Progenitor cell of endocrine pancreas (in vitro differentiated cells): Measurements from ENCODE around the gene SENP5. TPM values are rescaled to one million over a fixed set of nuclear protein-coding genes. Genes with fewer than 3 reads are reported as not detected.
"Not testable (repeated sequence)": the region's sequence is repeated elsewhere in the genome, so short reads cannot be mapped to it uniquely, and the experiment has no call there.

Experiments used
- DNase-seq: peaks from one replicate; pipeline ENCODE4 v3.0.0; 2021; ENCODE audit warnings: low spot score; ENCODE audit not compliant: unreplicated experiment
- H3K27ac Mint-ChIP-seq: 2 replicates; pipeline ENCODE4 v1.8.0; 2021; ENCODE audit warnings: mild to moderate bottlenecking, moderate library complexity, mixed read lengths
- H3K27me3 Mint-ChIP-seq: 2 replicates; pipeline ENCODE4 v1.8.0; 2021; ENCODE audit warnings: mixed read lengths
- H3K36me3 Mint-ChIP-seq: 2 replicates; pipeline ENCODE4 v1.8.0; 2022; ENCODE audit warnings: mixed read lengths; ENCODE audit not compliant: insufficient read depth
- H3K4me1 Mint-ChIP-seq: 2 replicates; pipeline ENCODE4 v1.8.0; 2021; ENCODE audit warnings: low read depth, mixed read lengths
- H3K4me3 Mint-ChIP-seq: 2 replicates; pipeline ENCODE4 v1.8.0; 2021; ENCODE audit warnings: low read depth, mild to moderate bottlenecking, moderate library complexity, mixed read lengths
- H3K9me3 Mint-ChIP-seq: 2 replicates; pipeline ENCODE4 v1.8.0; 2021; ENCODE audit warnings: low read depth, mixed read lengths
- total RNA-seq: library from RNA; stranded (reverse); gene quantifications from 2 replicates; pipeline ENCODE4 v1.2.1, GENCODE V29; 2021
- TF ChIP-seq, protein P1 (sequence below): fragments of 200-600 bp; sonication (generic); IDR thresholded peaks from one replicate; pipeline ENCODE4 v1.5.0; 2021; ENCODE audit warnings: antibody characterized with exemption, mild to moderate bottlenecking; ENCODE audit not compliant: unreplicated experiment

Gene SENP5
- total RNA-seq, 1 donor from 2014 or later: 41.1 TPM

GRCh38 chr3:196941729-196942225, 74.1 kb downstream of the SENP5 start:
- H3K9me3 Mint-ChIP-seq: no peaks in the 10 kb centered on the region
- peak overlapping the region; percentile 96 for H3K27ac Mint-ChIP-seq
- peak overlapping the region; percentile 97 for H3K4me3 Mint-ChIP-seq
- H3K4me1 Mint-ChIP-seq: peaks cover 32% of the 10 kb centered on the region
- TF ChIP-seq, protein P1, sequence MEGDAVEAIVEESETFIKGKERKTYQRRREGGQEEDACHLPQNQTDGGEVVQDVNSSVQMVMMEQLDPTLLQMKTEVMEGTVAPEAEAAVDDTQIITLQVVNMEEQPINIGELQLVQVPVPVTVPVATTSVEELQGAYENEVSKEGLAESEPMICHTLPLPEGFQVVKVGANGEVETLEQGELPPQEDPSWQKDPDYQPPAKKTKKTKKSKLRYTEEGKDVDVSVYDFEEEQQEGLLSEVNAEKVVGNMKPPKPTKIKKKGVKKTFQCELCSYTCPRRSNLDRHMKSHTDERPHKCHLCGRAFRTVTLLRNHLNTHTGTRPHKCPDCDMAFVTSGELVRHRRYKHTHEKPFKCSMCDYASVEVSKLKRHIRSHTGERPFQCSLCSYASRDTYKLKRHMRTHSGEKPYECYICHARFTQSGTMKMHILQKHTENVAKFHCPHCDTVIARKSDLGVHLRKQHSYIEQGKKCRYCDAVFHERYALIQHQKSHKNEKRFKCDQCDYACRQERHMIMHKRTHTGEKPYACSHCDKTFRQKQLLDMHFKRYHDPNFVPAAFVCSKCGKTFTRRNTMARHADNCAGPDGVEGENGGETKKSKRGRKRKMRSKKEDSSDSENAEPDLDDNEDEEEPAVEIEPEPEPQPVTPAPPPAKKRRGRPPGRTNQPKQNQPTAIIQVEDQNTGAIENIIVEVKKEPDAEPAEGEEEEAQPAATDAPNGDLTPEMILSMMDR: no peak
- no peak for DNase-seq
- no peaks in the 10 kb centered on the region for H3K27me3 Mint-ChIP-seq
- H3K36me3 Mint-ChIP-seq: peaks cover 15% of the 10 kb centered on the region

DNA sequence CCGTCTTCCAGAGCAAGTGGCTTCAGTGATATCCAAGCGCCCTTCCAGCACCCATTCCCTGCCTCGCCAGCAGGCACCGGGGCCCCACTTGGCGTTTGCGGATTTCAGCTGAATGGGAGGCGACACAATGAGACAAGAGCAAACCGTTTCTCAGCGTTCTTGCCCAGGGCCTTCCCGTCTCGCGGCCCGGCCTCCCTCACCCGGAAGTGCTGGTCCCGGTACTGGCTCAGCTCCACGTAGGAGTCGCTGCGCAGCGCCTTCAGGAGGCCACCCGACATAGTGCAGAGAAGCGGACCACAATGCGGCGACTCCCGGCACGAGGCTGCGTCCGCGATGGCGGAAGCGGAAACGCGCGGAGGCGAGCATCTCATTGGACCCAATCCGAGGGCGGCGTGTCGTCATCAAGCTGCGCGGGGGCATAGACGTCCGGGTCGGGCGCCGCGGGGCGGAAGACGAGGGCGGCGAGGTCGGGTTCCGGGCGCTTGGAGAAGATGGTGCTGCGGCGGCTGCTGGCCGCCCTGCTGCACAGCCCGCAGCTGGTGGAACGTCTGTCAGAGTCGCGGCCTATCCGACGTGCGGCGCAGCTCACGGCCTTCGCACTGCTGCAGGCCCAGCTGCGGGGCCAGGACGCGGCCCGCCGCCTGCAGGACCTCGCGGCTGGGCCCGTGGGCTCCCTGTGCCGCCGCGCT, 74.7 kb downstream of the SENP5 start, which contains the start of gene NCBP2:
Gene NCBP2, minus strand, starts transcription at position 303 of the 689 bp plus-strand sequence. Its CDS starts 25 bp downstream, at position 278.
- H3K36me3 Mint-ChIP-seq: peaks cover 10% of the 10 kb centered on the region
- DNase-seq: peak; percentile 98
- TF ChIP-seq, protein P1: peak; percentile 65
- H3K4me3 Mint-ChIP-seq: peak within 1 kb of the TSS; percentile 97
- H3K27me3 Mint-ChIP-seq: no peaks in the 10 kb centered on the region
- peak within 1 kb of the TSS; percentile 96 for H3K27ac Mint-ChIP-seq
- H3K9me3 Mint-ChIP-seq: no peaks in the 10 kb centered on the region
- peaks cover 32% of the 10 kb centered on the region for H3K4me1 Mint-ChIP-seq

DNA sequence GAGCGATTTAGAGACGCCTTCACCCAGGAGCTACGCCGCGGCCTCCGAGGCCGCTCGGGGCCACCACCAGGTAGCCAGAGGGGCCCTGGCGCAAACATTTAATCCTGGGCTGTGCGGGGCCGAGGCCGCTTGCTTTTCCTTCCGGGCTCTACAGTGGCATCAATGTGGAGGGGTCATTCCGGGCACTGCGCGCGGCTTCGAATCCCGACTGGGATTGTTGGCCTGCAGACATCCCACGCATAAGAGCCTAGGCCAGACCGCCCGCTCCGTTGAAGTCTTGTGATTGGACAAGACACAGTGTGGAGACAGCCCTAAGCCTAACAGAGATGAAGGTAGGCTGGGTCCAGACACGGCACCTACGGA, 75.2 kb downstream of the SENP5 start:
- Mint-ChIP-seq H3K9me3 (no peaks in the 10 kb centered on the region), H3K4me1 (peaks cover 32% of the 10 kb centered on the region), H3K36me3 (peaks cover 6% of the 10 kb centered on the region), H3K27me3 (no peaks in the 10 kb centered on the region), H3K4me3 (peak overlapping the region; percentile 97), H3K27ac (peak overlapping the region; percentile 92)
- TF ChIP-seq, protein P1: no peak
- no peak for DNase-seq

- H3K27ac Mint-ChIP-seq: peak overlapping the region; percentile 41
- H3K36me3 Mint-ChIP-seq, H3K27me3 Mint-ChIP-seq, DNase-seq, H3K9me3 Mint-ChIP-seq: not testable (repeated sequence)
- H3K4me1 Mint-ChIP-seq: peaks cover 32% of the 10 kb centered on the region
- peak overlapping the region; percentile 97 for H3K4me3 Mint-ChIP-seq
These were observed 76.5 kb downstream of the SENP5 start for GRCh38 chr3:196944037-196944790.

- no peaks in the 10 kb centered on the region for H3K27me3 Mint-ChIP-seq
- TF ChIP-seq, protein P1: no peak
- H3K9me3 Mint-ChIP-seq: no peaks in the 10 kb centered on the region
- H3K4me3 Mint-ChIP-seq: no peak overlapping the region
- no peak overlapping the region for H3K27ac Mint-ChIP-seq
- no peak for DNase-seq
- peaks cover 1% of the 10 kb centered on the region for H3K36me3 Mint-ChIP-seq
- peaks cover 19% of the 10 kb centered on the region for H3K4me1 Mint-ChIP-seq
These were observed 79.6 kb downstream of the SENP5 start for GRCh38 chr3:196947136-196947859.
